Tibial nerve (tissue), 4 donors: ENCODE measurements around the gene SIVA1. TPM values are rescaled to one million over a fixed set of nuclear protein-coding genes. Genes with fewer than 3 reads are reported as not detected.

Experiments used
- DNase-seq, 2 donors: peaks; one replicate each; pipeline ENCODE4 v3.0.0-alpha.2; 2019; ENCODE audit warnings: low spot score in 2 of 2
- H3K27ac ChIP-seq, 4 donors: fragments of 200-600 bp; sonication (generic) in 3 of 4; one replicate each; pipeline ENCODE4 v1.5.1; 2017 to 2019; ENCODE audit warnings: mild to moderate bottlenecking in 1 of 4
- H3K27me3 ChIP-seq, 2 donors: fragments of 200-600 bp; sonication (generic) in 1 of 2; one replicate each; pipeline versions ENCODE4 v1.5.1 to v1.6.0; 2017 to 2019
- H3K36me3 ChIP-seq, 3 donors: fragments of 200-600 bp; sonication (generic); one replicate each; pipeline ENCODE4 v1.5.1; 2018 to 2019
- H3K4me1 ChIP-seq, 4 donors: fragments of 200-600 bp; sonication (generic) in 3 of 4; one replicate each; pipeline ENCODE4 v1.5.1; 2017 to 2019
- H3K4me3 ChIP-seq, 4 donors: fragments of 200-600 bp; sonication (generic) in 3 of 4; one replicate each; pipeline ENCODE4 v1.5.1; 2017 to 2019; ENCODE audit warnings: mild to moderate bottlenecking in 1 of 4, moderate library complexity in 1 of 4
- H3K9me3 ChIP-seq, 4 donors: fragments of 200-600 bp; sonication (generic) in 3 of 4; one replicate each; pipeline ENCODE4 v1.5.1; 2017 to 2019
- CTCF ChIP-seq, 5 experiments: fragments of 200-600 bp in 3 of 5; fragments of 450-650 bp in 2 of 5; sonication (generic) in 3 of 5; IDR thresholded peaks; one replicate each; pipeline ENCODE4 v1.5.1; 2016 to 2019; ENCODE audit warnings: antibody characterized with exemption in 5 of 5, mild to moderate bottlenecking in 3 of 5, moderate library complexity in 2 of 5
- EP300 ChIP-seq, 2 donors: sonication (generic); formaldehyde crosslinking; IDR thresholded peaks; one replicate each; pipeline ENCODE4 v1.6.1; 2017; ENCODE audit warnings: antibody characterized with exemption in 2 of 2, mild to moderate bottlenecking in 1 of 2
- POLR2A ChIP-seq, 2 donors: fragments of 450-650 bp; IDR thresholded peaks; one replicate each; pipeline ENCODE4 v1.6.1; 2017; ENCODE audit warnings: antibody characterized with exemption in 2 of 2, mild to moderate bottlenecking in 2 of 2, moderate library complexity in 2 of 2
- WGBS, 2 donors: methylation state at CpG; one replicate each; pipeline ENCODE4 v1.1.5; 2018; 5-methylcytosine and 5-hydroxymethylcytosine counted together
- total RNA-seq, 4 donors: library from RNA; depleted of rRNA; stranded (reverse); fragments of >200 nt; gene quantifications; one replicate each; pipeline ENCODE4 v1.1.0, GENCODE V29; 2016

SIVA1 gene
- total RNA-seq, 4 donors from 2014 or later: 260 to 422 (median 378) TPM

GRCh38 chr14:104715416-104715815, 37.5 kb upstream of the SIVA1 start:
- Histone ChIP-seq H3K4me3 (no peak overlapping the region), H3K36me3 (peaks cover 10 to 99% (median 40%) of the 10 kb centered on the region in 3 donors), H3K9me3 (no peaks in the 10 kb centered on the region), H3K4me1 (peaks cover 0 to 10% (median 0%) of the 10 kb centered on the region in 4 donors), H3K27ac (peak overlapping the region in 2 of 4 donors; percentile 1 to 38), H3K27me3 (no peaks in the 10 kb centered on the region)
- no peak for TF ChIP-seq EP300 (IDR thresholded peaks at IDR 0.05)
- TF ChIP-seq POLR2A (IDR thresholded peaks at IDR 0.05): no peak
- no peak for TF ChIP-seq CTCF (IDR thresholded peaks at IDR 0.05)
- DNase-seq: no peak
- 75 to 86% methylated on average over 10 to 13 of the region's 18 CpGs for WGBS, 2 donors

- Histone ChIP-seq H3K27me3 (no peaks in the 10 kb centered on the region), H3K4me3 (no peak overlapping the region), H3K9me3 (no peaks in the 10 kb centered on the region), H3K27ac (peak overlapping the region in 1 of 4 donors; percentile 65), H3K4me1 (peaks cover 0 to 10% (median 0%) of the 10 kb centered on the region in 4 donors), H3K36me3 (peaks cover 10 to 94% (median 38%) of the 10 kb centered on the region in 3 donors)
- WGBS, 2 donors: 83 to 89% methylated on average over 7 to 10 of the region's 12 CpGs
- no peak for DNase-seq
- TF ChIP-seq EP300 (IDR thresholded peaks at IDR 0.05): no peak
- no peak for TF ChIP-seq CTCF (IDR thresholded peaks at IDR 0.05)
- TF ChIP-seq POLR2A (IDR thresholded peaks at IDR 0.05): no peak
Measured at GRCh38 chr14:104715871-104716270, 37.1 kb upstream of the SIVA1 start.

GRCh38 chr14:104717137-104717536, 35.8 kb upstream of the SIVA1 start:
- 61 to 64% methylated on average over 18 to 22 of the region's 22 CpGs for WGBS, 2 donors
- Histone ChIP-seq H3K27ac (peak overlapping the region in 3 of 4 donors; percentile 30 to 65 (median 49)), H3K4me1 (peaks cover 0 to 15% (median 3%) of the 10 kb centered on the region in 4 donors), H3K4me3 (no peak overlapping the region), H3K27me3 (no peaks in the 10 kb centered on the region), H3K9me3 (no peaks in the 10 kb centered on the region), H3K36me3 (peaks cover 10 to 90% (median 25%) of the 10 kb centered on the region in 3 donors)
- TF ChIP-seq POLR2A (IDR thresholded peaks at IDR 0.05): no peak
- no peak for TF ChIP-seq CTCF (IDR thresholded peaks at IDR 0.05)
- TF ChIP-seq EP300 (IDR thresholded peaks at IDR 0.05): no peak
- no peak for DNase-seq

GRCh38 chr14:104717646-104718045, 35.3 kb upstream of the SIVA1 start:
- Histone ChIP-seq H3K9me3 (no peaks in the 10 kb centered on the region), H3K4me3 (no peak overlapping the region), H3K27ac (peak overlapping the region in 3 of 4 donors; percentile 30 to 66 (median 65)), H3K36me3 (peaks cover 5 to 85% (median 21%) of the 10 kb centered on the region in 3 donors), H3K27me3 (no peaks in the 10 kb centered on the region), H3K4me1 (peaks cover 0 to 20% (median 8%) of the 10 kb centered on the region in 4 donors)
- no peak for DNase-seq
- TF ChIP-seq POLR2A (IDR thresholded peaks at IDR 0.05) (no peak), EP300 (IDR thresholded peaks at IDR 0.05) (no peak), CTCF (IDR thresholded peaks at IDR 0.05) (no peak)
- WGBS, 2 donors: 52 to 54% methylated on average over 19 to 20 of the region's 20 CpGs

GRCh38 chr14:104718147-104718546, 34.8 kb upstream of the SIVA1 start:
- no peaks in the 10 kb centered on the region for H3K9me3 ChIP-seq
- no peak for TF ChIP-seq EP300 (IDR thresholded peaks at IDR 0.05)
- TF ChIP-seq CTCF (IDR thresholded peaks at IDR 0.05): no peak
- TF ChIP-seq POLR2A (IDR thresholded peaks at IDR 0.05): no peak
- H3K27me3 ChIP-seq: no peaks in the 10 kb centered on the region
- peaks cover 4 to 80% (median 21%) of the 10 kb centered on the region in 3 donors for H3K36me3 ChIP-seq
- peak overlapping the region in 3 of 4 donors; percentile 30 to 66 (median 65) for H3K27ac ChIP-seq
- H3K4me1 ChIP-seq: peaks cover 0 to 25% (median 13%) of the 10 kb centered on the region in 4 donors
- H3K4me3 ChIP-seq: no peak overlapping the region
- DNase-seq: no peak
- 69 to 80% methylated on average over 10 of the region's 10 CpGs for WGBS, 2 donors
